Brain microvascular endothelial cell (primary cell): ENCODE measurements around the gene COL24A1.
A peak's percentile ranks its signal among the peaks of the same experiment; 100 is the strongest.

Experiments
- DNase-seq: peaks from one replicate; pipeline ENCODE4 v3.0.0-alpha.2; 2020
- H3K27ac ChIP-seq: fragments of 250-450 bp; sonication (Bioruptor Pico); 2 replicates; pipeline ENCODE4 v1.5.1; 2020; ENCODE audit warnings: mild to moderate bottlenecking, moderate library complexity
- H3K27me3 ChIP-seq: fragments of 250-450 bp; sonication (Bioruptor Pico); replicated peaks from 2 replicates; pipeline ENCODE4 v1.5.1; 2020; ENCODE audit warnings: mild to moderate bottlenecking
- H3K36me3 ChIP-seq: fragments of 250-450 bp; sonication (Bioruptor Pico); replicated peaks from 2 replicates; pipeline ENCODE4 v1.5.1; 2020; ENCODE audit warnings: mild to moderate bottlenecking
- H3K4me3 ChIP-seq: 2 replicates; pipeline ENCODE4 v1.5.1; 2011; ENCODE audit warnings: low read depth, mild to moderate bottlenecking, control low read depth, low read length, moderate library complexity
- CTCF ChIP-seq: IDR thresholded peaks from 2 replicates; pipeline ENCODE4 v1.5.1; 2011; ENCODE audit warnings: low read depth, mild to moderate bottlenecking, moderate library complexity, low read length, control low read depth, inconsistent platforms; ENCODE audit errors: missing control alignments
- in situ Hi-C: cut with HindIII; loops from 2 replicates; pipeline ENCODE4 v1.10.0; 2017; ENCODE audit warnings: low sequenced_read_pairs, low pct_ligation_motif_present

Gene COL24A1

GRCh38 chr1:86151427-86151826 lies 5.1 kb downstream of the COL24A1 start:
- in situ Hi-C loops: no loop called here
- Histone ChIP-seq H3K4me3 (no peak overlapping the region), H3K36me3 (no peaks in the 10 kb centered on the region), H3K27ac (peak overlapping the region; percentile 22), H3K27me3 (no peaks in the 10 kb centered on the region)
- TF ChIP-seq CTCF: no peak
- peak; percentile 34 for DNase-seq

DNA sequence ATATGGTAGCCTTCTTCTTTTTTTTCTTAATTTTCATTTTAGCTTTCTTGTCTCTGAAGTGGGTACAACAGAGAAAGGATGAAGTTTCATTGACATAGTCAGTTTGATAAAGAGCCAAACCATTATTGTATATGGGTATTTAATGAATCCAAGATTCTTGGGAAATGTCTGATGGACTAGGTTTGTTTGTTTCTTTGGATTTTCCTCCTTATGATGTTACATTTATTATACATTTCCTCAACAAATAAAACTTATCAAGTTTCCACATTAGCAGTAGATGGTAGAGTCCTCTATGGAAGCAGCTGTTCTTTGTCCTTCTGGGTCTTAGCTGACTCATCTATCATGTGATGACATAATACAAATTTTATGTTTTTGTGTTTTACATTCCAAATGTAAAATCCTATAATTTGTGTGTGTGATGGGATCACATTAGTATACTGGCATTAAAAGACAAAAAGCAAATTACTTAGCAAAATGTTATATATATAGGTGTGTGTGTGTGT lies 6.0 kb downstream of the COL24A1 start:
- H3K27ac ChIP-seq: peak overlapping the region; percentile 22
- in situ Hi-C loops: no loop called here
- no peaks in the 10 kb centered on the region for H3K27me3 ChIP-seq
- no peak for DNase-seq
- no peaks in the 10 kb centered on the region for H3K36me3 ChIP-seq
- no peak overlapping the region for H3K4me3 ChIP-seq
- no peak for TF ChIP-seq CTCF

DNA sequence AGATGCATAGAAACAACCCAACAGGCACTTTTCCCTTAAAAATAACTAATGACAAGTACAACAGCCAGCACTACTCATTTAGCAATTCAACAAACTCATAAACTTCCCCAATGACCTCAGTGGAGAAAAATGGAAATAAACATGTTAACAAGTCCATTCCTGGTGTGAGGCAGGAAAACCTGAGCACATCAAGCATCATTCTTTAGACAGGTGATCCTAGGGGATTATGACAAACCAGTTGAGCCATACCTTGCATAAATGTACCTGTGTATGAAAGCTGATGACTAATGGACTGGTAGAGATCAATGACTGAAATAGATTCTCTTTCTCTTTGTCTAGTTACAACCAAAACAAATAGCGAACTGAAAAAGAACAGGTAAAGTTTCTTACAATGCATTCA lies 7.0 kb downstream of the COL24A1 start:
- no peak overlapping the region for H3K27ac ChIP-seq
- H3K4me3 ChIP-seq: no peak overlapping the region
- H3K36me3 ChIP-seq: no peaks in the 10 kb centered on the region
- no peaks in the 10 kb centered on the region for H3K27me3 ChIP-seq
- DNase-seq: no peak
- in situ Hi-C loops: no loop called here
- TF ChIP-seq CTCF: no peak

GRCh38 chr1:86147755-86148154 lies 8.8 kb downstream of the COL24A1 start:
- no peak for TF ChIP-seq CTCF
- DNase-seq: no peak
- Histone ChIP-seq H3K4me3 (no peak overlapping the region), H3K27ac (no peak overlapping the region), H3K27me3 (no peaks in the 10 kb centered on the region), H3K36me3 (no peaks in the 10 kb centered on the region)
- in situ Hi-C loops: no loop called here

- Histone ChIP-seq H3K27ac (no peak overlapping the region), H3K36me3 (no peaks in the 10 kb centered on the region), H3K4me3 (no peak overlapping the region), H3K27me3 (no peaks in the 10 kb centered on the region)
- no peak for DNase-seq
- in situ Hi-C loops: no loop called here
- no peak for TF ChIP-seq CTCF
These were observed 10.0 kb downstream of the COL24A1 start for GRCh38 chr1:86146566-86146965.

DNA sequence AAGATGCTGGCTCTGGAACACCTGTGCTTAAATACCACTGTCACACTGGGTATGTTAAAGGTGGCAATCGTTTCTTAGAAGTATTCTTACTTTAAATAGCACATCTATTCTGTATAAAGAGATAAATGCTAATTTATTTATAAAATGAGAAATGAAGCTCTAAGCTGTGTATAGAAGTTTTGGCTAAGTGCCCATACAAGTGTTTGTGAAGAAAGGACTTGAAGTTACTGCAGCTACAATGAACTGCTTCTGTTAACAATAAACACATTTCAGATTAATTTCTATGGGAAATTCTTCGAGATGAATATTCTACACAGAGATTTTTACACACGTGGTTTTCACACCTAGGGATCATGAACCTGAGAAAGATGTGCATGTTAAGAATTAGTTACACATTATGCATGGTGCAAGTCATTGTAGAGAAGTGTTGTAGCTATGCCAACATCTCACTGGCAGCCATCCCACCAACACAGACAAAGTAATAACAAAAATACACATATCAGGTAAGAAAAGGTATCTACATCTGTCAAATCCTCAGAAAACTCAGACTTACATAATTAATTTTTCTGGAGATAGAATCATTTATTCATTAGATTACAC lies 16.2 kb downstream of the COL24A1 start:
- no peak for TF ChIP-seq CTCF
- DNase-seq: no peak
- Histone ChIP-seq H3K27me3 (no peaks in the 10 kb centered on the region), H3K27ac (no peak overlapping the region), H3K36me3 (no peaks in the 10 kb centered on the region), H3K4me3 (no peak overlapping the region)
- in situ Hi-C loops: no loop called here
